GM18507 (cell line): ENCODE data around the gene NBPF3.
"Not testable (repeated sequence)": the region's sequence is repeated elsewhere in the genome, so short reads cannot be mapped to it uniquely, and the experiment has no call there.

Experiments used
- DNase-seq: peaks from one replicate; pipeline ENCODE4 v3.0.0; 2011; ENCODE audit warnings: low read depth; ENCODE audit not compliant: insufficient read length; ENCODE audit errors: extremely low spot score
- FAIRE-seq: peaks from 2 replicates; lab custom pipeline; 2011; peaks lifted over from hg19 to GRCh38; lab: Jason Lieb, UNC

NBPF3 gene

DNA sequence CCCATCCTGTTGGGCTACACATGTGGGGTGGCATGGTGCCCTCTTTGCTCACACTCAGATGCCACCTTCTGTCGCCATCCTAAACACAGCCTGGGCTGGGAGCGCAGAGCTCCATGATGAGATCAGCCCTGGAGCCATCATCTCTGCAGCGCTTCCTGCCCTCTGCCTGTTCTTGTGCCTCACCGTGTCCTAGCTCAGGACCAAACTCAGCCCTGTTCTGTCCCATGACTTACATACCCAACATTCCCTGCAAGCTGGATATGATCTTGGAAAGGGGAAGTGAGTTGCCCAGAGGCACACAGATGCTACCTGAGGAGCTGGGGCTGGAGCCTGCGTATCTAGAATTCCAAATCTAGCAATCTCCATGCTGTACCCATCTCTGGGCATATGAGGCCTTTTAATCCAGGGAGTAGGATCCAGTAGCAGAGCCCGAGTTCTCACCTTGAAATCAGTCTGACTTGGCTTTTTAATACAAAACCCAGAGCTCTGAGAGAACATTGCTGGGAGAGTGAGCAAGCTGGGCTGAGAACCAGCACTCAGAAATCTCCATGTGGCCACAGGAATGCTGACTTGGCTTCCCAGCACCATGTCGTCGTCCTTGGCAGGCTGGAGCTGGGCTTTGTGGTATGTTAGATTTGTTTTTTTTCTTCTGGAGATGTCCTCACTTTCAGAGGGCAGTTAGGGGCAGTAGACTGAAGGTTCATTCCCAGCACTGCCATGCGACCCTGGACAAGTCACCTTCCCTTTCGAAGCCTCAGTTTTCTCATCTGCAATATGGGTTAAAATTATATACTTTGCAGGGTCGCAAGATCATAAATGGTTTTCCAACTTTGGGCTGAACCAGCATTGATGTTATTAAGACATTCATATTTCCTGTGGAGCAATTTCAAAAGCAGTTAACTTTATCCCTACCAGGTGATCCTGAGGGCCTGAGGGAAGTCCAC lies 71.9 kb downstream of the NBPF3 start:
- no peak for DNase-seq
- no peak for FAIRE-seq

DNA sequence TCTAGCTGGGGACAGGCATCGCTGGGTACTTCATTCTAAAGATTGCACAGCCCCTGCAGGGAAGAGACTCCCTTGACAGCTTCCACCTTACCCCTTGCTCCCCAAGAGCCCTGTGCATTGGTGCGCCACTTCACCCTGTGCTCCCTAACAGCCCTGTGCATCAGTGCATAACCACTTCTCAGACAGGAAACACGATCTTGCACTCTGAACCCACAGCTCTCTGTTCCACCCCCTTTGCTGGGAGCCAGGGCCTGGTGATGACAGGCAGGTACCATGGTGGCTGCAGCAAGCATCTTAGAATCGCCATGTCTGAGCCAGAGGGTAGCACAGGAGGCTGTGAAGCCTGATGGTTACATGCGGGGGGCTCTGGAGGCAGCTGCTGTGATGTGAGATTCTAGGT lies 74.3 kb downstream of the NBPF3 start:
- FAIRE-seq (peak; percentile 98), DNase-seq (peak; percentile 66)

DNA sequence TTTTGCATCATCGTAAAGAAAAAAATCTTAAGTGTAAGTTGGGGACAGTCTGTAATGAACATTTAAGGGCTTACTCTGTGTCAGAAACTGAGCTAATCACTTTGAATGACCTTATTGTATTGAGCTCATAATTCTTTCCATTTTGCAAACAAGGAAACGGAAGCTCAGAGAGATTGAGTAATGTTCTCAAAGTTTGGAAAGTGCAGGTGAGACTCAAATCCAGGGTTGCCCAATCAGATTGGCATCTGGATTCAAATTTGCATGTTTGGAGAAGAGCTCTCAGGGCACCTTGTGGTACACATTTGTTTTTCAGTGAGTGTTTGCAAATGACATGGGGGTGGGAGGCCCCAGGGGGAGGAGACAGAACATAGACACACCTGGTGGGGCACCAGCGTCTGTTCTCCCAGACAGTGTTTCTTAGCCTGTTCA lies 77.2 kb downstream of the NBPF3 start:
- no peak for FAIRE-seq

DNA sequence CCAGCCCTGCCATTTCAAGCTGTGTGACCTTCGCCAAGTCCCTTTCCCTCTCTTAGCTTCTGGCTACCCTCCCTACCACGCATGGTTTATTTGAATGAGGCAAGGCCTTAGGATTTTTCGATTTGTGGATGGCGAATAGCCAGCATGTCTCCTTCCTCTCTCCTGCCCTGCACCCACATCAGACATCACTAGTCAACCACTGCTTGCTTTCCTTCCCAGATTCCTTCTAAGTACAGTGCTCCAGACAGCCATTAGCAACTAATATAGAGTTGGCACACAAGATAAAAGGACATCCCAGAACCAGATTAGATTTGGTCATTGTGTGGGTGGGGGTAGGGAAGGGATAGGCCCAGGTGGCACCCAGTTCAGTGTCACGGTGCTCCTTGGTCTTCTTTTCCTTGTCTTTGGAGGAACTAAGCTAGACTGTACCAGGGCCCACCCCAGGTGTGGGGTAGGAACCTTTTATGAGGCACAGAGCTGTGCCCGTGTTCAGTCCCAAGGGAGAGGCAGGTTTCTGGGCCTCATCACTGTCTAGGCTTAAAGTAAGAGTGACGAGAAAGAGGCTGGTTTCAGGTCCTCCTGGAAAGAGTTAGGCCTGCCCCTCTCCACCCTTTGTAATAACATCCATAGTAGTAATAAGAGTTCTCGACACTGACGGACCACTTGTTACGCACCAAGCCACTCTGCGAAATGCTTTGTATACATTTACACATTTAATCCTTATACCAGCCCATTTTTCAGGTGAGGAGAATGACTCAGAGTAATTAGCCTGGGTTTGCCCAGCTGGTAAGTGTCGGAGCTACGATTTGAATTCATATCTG lies 77.9 kb downstream of the NBPF3 start:
- DNase-seq (no peak), FAIRE-seq (peak; percentile 53)

More for the DNA sequence above, 77.2 kb downstream of the NBPF3 start:
- no peak for DNase-seq

DNA sequence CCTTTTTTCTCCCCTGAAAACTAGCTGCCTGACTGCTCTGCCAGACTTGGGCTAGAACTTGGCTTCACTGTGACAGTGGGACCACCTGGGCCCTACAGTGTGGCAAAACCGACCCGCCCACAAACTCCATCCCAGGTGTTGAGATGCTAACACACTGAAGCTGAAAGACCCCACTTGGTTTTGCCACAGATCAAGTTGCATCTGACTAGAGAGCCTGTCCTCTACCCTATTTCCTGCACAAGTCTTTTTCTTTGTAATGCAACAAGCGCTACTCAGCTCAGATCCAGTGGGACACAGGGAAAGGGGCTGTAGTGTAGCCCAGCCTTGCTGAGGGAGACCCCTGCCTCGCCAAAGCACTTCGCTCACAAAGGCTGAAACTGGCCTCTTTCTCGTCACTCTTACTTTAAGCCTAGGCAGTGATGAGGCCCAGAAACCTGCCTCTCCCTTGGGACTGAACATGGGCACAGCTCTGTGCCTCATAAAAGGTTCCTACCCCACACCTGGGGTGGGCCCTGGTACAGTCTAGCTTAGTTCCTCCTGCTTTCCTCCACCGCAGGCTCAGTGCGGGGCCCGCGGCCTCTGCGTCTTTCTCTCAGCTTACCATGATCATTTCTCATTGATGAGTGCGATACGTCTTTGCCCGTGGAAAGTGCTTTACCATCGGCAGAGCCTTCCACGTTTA lies 79.0 kb downstream of the NBPF3 start:
- DNase-seq (no peak), FAIRE-seq (peak; percentile 44)

DNA sequence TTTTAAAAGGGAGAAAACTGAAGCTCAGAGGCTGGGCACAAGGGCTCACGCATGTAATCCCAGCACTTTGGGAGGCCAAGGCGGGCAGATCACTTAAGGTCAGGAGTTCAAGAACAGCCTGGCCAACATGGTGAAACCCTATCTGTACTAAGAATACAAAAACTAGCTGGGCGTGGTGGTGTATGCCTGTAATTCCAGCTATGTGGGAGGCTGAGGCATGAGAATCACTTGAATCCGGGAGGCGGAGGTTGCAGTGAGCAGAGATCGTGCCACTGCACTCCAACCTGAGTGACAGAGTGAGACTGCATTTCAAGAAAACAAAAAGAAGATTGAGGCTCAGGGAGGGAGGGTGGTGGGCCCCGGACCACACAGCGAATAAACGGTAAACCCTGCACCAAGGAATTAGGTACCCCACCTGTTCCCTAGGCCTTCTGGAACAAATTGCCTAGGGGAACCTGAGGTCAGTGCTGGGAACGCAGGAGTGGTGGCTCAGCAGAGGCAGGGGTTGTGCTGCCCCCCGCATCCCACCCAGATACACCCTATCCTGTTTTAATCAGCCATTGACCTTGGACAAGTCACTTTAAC lies 79.6 kb downstream of the NBPF3 start:
- not testable (repeated sequence) for DNase-seq

DNA sequence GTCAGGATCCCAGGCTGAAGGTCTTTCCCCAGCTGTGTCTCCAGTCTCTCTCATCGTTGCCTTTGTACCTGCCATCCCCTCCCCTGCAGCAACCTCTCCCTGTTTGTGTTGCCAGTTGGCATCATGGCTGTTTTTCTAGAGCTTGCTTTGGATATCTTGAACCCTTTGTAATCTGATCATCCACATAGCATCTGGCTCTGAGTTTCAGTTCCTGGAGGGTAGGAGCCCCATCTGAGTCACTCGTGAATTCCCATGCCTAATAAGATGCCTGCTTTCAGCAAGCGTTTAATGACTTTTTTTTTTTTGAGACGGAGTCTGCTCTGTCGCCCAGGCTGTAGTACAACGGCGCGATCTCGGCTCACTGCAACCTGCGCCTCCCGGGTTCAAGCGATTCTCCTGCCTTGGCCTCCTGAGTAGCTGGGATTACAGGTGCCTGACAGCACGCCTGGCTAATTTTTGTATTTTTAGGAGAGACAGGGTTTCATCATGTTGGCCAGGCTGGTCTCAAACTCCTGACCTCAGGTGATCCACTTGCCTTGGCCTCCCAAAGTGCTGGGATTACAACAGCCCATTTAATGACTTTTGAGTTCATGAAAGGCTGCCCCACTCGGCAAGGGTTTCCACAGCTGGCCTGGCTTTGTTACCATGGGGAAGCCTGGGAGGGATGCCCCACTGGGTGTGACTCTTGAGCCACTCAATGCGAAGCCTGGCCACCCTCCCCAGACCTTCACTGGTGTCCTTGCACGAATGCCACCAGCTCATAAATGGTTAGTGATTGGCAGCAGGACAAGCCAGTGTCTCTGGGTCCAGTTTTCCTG lies 81.2 kb downstream of the NBPF3 start:
- DNase-seq (no peak), FAIRE-seq (no peak)

More for the DNA sequence above, 79.6 kb downstream of the NBPF3 start:
- FAIRE-seq: not testable (repeated sequence)

DNA sequence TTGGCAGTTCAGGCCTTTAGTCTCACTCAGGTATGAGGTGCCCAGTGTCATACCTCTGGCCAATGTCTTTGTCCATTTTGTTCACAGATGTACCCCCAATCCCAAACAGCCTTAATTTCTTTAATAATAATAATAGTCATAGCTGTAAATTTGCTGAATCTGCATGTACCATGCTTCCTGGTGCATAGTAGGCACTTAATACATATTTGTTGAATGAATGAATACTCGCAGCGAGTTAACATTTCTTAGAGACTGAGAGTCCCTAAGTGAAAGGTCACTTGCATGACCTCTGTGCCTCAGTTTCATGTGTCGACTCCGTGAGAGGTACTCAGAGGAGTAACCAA lies 81.8 kb downstream of the NBPF3 start:
- DNase-seq (no peak), FAIRE-seq (no peak)

DNA sequence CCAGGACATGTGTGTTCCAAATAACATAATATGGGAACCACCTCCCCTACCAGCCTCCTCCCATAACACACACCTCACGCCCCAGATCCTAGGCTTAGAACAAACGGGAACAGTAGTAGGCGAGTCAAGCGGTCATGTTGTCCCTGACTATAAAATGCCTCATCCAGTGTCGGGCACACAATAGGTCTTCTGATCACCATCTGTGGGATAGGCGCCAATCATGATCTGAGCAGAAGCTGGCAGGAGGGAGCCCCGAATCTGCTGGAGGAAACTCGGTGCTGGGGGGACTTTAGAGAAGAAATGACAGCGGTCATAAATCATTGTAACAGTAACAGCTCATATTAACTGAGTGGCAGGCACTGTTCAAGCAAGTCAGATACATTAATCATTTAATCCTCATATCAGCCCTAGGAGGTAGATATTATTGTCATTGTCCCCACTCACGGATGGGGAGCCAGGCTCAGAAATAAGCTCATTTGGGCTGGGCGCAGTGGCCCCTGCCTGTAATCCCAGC lies 82.6 kb downstream of the NBPF3 start:
- no peak for FAIRE-seq
- no peak for DNase-seq

DNA sequence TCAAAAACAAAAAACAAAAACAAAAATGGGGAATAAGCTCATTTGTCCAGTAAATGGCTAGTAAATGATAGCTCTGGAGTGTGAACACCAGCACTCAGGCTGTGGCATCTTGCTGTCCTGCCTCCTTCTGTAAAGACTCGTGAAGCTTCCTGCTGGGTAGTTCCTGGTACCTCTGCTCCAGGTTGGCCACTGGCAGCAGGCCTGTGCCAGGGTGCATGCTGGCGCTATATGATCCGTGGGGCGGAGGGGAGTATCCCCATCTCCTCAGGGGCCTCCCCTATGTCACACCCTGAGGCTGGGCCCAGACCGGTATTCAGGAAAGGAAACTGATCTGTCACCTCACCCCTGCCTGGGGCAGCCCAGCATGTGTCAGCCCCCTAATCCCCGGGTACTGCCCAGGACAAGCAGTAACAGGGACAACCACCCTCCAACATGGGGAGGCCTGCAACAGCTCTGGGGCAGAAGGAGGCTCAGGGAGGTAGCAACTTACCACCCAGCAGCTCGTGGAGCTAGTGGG lies 83.4 kb downstream of the NBPF3 start:
- DNase-seq: no peak
- FAIRE-seq: no peak

DNA sequence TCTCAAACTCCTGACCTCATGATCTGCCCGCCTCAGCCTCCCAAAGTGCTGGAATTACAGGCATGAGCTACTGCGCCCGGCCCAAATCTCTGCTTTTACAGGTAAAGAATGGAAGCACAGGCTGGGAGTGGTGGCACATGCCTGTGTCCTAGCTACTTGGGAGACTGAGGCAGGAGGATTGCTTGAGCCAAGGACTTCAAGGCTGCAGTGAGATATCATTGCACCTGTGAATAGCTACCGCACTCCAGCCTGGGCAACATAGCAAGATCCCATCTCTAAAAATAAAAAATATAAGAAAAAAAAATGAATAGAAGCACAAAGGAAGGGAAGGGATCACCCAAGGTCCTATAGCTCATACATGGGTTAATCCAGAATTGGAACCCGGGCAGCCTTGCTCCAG lies 84.3 kb downstream of the NBPF3 start:
- no peak for FAIRE-seq
- no peak for DNase-seq

DNA sequence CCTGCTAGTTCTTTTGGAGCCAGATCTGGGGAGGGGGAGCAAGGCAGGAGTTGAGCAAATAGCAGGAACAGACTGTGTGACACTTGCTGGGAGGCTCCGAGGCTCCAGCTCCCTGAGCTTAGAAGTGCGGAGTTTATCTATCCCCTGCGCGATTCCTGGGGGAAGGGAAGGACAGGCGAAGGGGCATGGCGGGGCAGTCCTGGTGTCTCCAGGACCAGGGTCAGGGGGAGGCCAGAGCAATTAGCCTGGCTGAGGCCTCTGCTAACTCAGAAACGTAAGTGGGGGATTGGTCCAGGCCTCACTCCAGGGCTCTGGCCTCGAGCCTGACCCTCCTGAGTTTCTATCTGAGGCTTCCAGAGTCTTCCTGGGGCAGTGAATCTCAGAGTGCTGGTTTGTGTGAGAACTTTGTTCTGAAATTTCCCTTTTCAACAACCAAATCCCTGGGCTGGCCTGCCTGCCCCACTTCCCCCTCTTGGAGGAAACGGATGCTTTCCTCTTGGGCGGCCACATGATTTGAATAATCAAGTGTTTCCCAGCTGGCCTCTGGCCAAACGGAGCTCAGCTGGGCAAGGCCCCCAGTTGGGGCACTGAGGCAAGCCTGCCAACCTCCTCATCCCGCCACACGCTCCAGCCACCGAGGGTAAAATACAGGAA lies 84.9 kb downstream of the NBPF3 start:
- DNase-seq (no peak), FAIRE-seq (peak; percentile 74)

DNA sequence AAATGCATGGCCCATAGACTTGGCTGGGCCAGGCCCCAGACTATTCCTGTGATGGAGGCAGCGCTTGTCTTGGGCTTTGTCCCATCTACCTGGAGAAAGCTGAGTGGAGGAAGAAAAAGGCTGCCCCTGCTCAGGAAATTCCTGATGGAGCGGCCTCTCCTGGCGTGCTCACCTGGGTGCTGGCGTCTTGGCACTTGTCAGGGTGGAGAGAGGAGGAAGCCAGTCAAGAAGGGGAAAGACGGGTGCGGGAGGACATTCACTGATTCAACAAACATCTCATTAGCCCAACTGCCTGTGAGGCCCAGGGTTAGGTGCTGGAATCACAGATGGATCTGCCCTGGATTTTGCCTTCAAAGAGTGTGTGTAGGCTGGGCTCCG lies 85.4 kb downstream of the NBPF3 start:
- FAIRE-seq (no peak), DNase-seq (no peak)

DNA sequence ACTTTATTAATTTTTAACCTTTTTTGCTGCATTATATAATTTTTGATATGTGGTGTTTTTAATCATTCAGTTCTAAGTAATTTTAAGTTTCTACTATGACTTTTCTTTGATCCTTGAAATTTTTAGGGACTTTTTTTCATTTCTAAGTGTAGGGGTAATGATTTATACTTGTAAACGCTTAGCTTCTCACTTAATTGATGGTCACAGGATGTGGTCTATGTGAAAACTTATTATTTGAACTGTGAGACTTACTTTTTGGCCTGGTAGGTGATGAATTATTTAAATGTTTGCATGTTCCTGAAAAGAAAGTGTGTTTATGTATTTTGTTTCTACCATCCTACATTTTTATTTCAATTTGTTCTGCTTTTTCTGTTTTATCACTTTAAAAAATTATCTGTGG lies 86.5 kb downstream of the NBPF3 start:
- peak; percentile 67 for FAIRE-seq
- DNase-seq: no peak

DNA sequence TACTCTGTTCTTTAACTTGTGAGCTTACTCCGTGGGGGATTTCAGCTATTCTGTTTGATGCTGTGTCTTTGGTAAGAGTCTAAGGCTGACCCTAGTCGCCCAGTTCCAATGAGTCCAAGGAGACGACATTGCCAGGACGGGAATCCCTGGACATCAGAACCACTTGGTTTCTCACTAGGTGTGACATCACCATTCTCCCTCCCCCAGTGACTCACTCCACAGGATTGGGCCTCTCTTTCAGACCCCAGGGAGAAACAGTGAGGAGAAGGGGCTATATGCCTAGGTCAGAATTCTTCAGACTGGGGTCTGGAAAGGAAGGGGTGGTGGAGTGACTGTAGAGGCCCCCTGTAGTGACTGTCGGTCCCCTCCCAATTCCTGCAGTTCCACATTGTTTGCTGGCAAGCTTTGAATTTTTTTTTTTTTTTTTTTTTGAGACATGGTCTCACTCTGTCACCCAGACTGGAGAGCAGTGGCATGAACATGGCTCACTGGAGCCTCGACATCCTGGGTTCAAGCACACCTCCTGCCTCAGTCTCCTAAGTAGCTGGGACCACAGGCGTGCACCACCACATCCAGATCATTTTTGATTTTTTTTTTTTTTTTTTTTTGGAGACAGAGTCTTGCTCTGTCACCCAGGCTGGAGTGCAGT lies 90.6 kb downstream of the NBPF3 start:
- FAIRE-seq (no peak), DNase-seq (no peak)

DNA sequence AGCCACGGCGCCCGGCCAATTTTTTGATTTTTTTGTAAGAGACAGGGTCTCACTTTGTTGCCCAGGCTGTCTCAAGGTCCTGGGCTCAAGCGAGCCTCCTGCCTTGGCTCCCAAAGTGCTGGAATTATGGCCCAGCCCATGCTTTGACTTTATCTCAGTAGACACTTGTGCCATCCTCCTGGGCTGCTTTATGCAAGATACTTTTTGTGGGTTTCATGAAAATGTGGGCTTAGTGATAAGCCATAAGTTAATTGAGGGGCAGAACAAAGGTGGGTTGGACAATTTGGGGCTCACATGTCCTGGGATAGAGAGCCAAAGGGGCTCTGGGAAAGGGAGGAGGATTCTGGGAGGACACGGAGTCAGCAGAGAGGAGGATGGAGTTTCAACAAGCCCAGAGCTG lies 91.3 kb downstream of the NBPF3 start:
- DNase-seq (no peak), FAIRE-seq (no peak)

DNA sequence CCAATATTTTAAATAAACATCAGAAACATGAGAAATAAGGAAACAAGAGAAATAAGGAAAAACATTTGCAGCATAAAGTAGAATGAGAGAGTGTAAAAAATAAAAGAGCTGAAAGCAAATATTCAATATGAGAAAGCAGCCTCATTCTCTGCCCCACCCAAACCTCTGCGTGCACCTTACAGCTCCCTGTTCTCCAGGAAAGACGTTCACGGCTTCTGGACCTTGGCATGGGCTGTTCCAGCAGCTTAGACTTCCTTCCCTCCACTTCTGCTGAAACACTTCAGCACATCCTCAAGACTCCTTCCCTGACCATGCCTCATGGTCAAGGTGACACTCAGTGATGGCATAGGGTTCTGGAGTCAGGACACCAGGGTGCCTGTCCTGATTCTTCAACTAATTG lies 92.6 kb downstream of the NBPF3 start:
- no peak for DNase-seq
- no peak for FAIRE-seq
